AG10803 (cell line): Measurements from ENCODE around the gene OR10Z1.

Experiments
- DNase-seq: peaks from one replicate; pipeline ENCODE4 v3.0.0; 2010; ENCODE audit warnings: low read depth
- H3K4me3 ChIP-seq: 2 replicates; pipeline ENCODE4 v1.5.1; 2011; ENCODE audit warnings: mild to moderate bottlenecking, low read length, control low read depth
- CTCF ChIP-seq: conservative IDR thresholded peaks from 2 replicates; pipeline ENCODE4 v1.5.1; 2011; ENCODE audit warnings: mild to moderate bottlenecking, low read length, control low read depth, inconsistent platforms

Gene OR10Z1

GRCh38 chr1:158638146-158638545 is 33.1 kb downstream of the OR10Z1 start:
- no peak overlapping the region for H3K4me3 ChIP-seq
- DNase-seq: no peak
- TF ChIP-seq CTCF: no peak

GRCh38 chr1:158638904-158639303 is 33.8 kb downstream of the OR10Z1 start:
- no peak for TF ChIP-seq CTCF
- no peak for DNase-seq
- no peak overlapping the region for H3K4me3 ChIP-seq

- DNase-seq: no peak
- no peak for TF ChIP-seq CTCF
- no peak overlapping the region for H3K4me3 ChIP-seq
Measured at GRCh38 chr1:158644449-158644848, 39.4 kb downstream of the OR10Z1 start.

GRCh38 chr1:158646465-158646864 is 41.4 kb downstream of the OR10Z1 start:
- no peak for TF ChIP-seq CTCF
- no peak for DNase-seq
- H3K4me3 ChIP-seq: no peak overlapping the region

DNA sequence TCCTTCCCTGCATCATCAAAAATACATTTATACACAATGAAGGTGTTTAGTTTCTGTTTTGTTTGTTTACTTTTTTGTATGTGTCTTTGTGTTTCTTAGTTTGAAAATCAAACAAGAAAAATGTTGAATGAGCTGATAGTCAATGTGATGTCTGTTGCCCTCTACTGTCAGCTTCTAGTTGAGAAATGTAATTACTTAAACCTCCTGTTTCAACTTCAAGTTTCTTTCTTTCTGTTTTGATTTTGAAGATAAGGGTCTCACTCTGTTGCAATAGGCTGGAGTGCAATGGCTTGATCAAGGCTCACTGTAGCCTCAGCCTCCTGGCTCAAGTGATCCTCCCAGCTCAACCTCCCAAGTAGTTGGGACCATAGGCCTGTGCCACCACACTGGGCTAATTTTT is 44.0 kb downstream of the OR10Z1 start:
- TF ChIP-seq CTCF: no peak
- H3K4me3 ChIP-seq: no peak overlapping the region
- DNase-seq: no peak

DNA sequence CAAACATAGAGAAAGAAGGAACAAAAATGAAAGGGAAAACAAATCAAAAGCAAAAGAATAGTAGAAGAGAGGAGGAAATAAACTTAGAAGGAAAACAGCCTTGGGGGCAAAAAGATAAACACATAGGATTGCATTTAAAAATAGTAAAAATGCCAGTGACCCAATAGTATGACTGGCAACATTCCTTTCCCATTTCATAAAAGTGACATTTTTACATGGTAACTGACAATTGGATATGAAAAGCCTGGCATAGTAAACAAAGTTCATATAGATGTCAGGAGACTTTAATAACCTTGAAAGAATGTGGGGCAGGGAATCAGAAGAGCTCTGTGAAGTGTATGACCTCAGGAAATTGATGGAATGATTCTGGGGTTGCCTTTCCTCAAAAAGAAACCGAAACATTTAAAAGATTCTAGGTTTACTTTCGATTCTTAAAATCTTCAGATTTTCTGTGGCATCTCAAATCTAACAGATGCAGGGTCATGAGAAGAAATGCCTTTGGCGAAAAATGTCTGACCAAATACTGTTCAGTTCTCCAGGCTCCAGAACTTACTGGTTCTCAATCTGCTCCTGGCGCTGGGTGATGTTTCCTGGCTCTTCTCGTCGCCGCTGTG is 47.8 kb downstream of the OR10Z1 start:
- no peak for TF ChIP-seq CTCF
- DNase-seq: no peak
- H3K4me3 ChIP-seq: no peak overlapping the region; the same call in 1 of the 2 replicates

DNA sequence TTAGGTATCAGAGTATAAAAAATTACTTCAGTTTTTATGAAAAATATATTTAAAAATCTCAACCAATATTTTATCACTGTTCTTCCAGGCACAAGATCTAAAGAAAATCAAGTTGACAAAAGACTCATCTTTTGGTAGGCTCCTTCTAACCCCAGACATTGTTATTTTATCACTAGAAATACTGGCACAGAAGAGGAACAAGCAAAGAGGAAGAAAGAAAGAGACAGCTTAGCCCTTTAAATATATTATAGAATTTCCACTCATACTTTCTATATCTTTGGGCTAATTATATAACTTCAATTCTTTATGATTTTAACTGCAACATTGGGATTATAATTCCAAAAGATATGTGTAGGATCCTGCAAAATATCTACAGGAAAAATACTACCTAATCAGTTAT is 49.0 kb downstream of the OR10Z1 start:
- no peak for DNase-seq
- no peak for TF ChIP-seq CTCF
- no peak overlapping the region for H3K4me3 ChIP-seq
